SJSA1 (cell line): Measurements from ENCODE around the gene PJA2. TPM values are rescaled to one million over a fixed set of nuclear protein-coding genes. Genes with fewer than 3 reads are reported as not detected.

Source experiments
- DNase-seq, 2 experiments: peaks; one replicate each; pipeline ENCODE4 v3.0.0-alpha.2; 2015 to 2020; ENCODE audit warnings: low spot score in 2 of 2, low read depth in 1 of 2
- H3K27ac ChIP-seq: fragments of 250-450 bp; sonication (Bioruptor Pico); 2 replicates; pipeline ENCODE4 v1.5.1; 2020; ENCODE audit warnings: mild to moderate bottlenecking, moderate library complexity
- H3K27me3 ChIP-seq: fragments of 250-450 bp; sonication (Bioruptor Pico); replicated peaks from 2 replicates; pipeline ENCODE4 v1.5.1; 2020; ENCODE audit warnings: mild to moderate bottlenecking, moderate library complexity
- H3K36me3 ChIP-seq: fragments of 250-450 bp; sonication (Bioruptor Pico); 2 replicates; pipeline ENCODE4 v1.5.1; 2020; ENCODE audit warnings: mild to moderate bottlenecking
- H3K4me1 ChIP-seq: fragments of 250-450 bp; sonication (Bioruptor Pico); replicated peaks from 2 replicates; pipeline ENCODE4 v1.6.1; 2021; ENCODE audit warnings: mild to moderate bottlenecking
- H3K4me3 ChIP-seq: fragments of 250-450 bp; sonication (Bioruptor Pico); 2 replicates; pipeline ENCODE4 v1.5.1; 2020; ENCODE audit warnings: mild to moderate bottlenecking
- H3K9me3 ChIP-seq: fragments of 250-450 bp; sonication (Bioruptor Pico); replicated peaks from 2 replicates; pipeline ENCODE4 v1.5.1; 2020; ENCODE audit warnings: mild to moderate bottlenecking
- total RNA-seq: library from RNA; depleted of rRNA; stranded (reverse); fragments of >200 nt; shearing (Covaris generic); gene quantifications from 2 replicates; pipeline ENCODE4 v1.2.3, GENCODE V29; 2014

PJA2 gene
- total RNA-seq, 1 experiment from 2014 or later, result 160 TPM

DNA sequence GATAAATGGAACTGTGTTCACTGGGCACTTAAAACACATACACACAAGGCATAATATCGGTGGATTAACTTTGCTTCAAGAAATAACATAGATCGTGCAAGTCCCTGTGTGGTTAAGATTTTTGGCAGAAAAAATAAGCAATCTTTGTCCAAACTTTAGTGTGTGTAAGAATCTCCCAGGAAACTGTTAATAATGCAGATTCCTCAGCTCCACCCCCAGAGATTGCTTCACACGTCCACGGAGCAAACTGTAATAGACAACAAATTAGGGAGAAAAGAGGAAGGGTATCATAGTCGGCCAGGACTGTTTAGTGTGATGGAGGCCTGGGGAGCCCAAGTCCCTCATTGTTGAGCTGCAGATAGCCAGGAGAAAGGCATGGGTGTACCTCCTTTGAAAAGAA lies 84.8 kb downstream of the PJA2 start:
- Histone ChIP-seq H3K27me3 (no peaks in the 10 kb centered on the region), H3K36me3 (peaks cover 19% of the 10 kb centered on the region), H3K9me3 (no peaks in the 10 kb centered on the region), H3K27ac (no peak overlapping the region), H3K4me1 (no peaks in the 10 kb centered on the region), H3K4me3 (no peak overlapping the region)
- DNase-seq, result no peak

GRCh38 chr5:109324351-109324750 lies 85.4 kb downstream of the PJA2 start:
- H3K36me3 ChIP-seq, result peaks cover 13% of the 10 kb centered on the region
- no peaks in the 10 kb centered on the region for H3K4me1 ChIP-seq
- no peak overlapping the region for H3K27ac ChIP-seq
- H3K27me3 ChIP-seq, result no peaks in the 10 kb centered on the region
- no peak overlapping the region for H3K4me3 ChIP-seq
- no peak for DNase-seq
- no peaks in the 10 kb centered on the region for H3K9me3 ChIP-seq

GRCh38 chr5:109322694-109323093 lies 87.1 kb downstream of the PJA2 start:
- no peak overlapping the region for H3K27ac ChIP-seq
- H3K4me3 ChIP-seq, result no peak overlapping the region
- no peaks in the 10 kb centered on the region for H3K9me3 ChIP-seq
- no peaks in the 10 kb centered on the region for H3K4me1 ChIP-seq
- no peak for DNase-seq
- H3K36me3 ChIP-seq, result no peaks in the 10 kb centered on the region; the same call in 1 of the 2 replicates
- no peaks in the 10 kb centered on the region for H3K27me3 ChIP-seq

GRCh38 chr5:109319351-109319750 lies 90.4 kb downstream of the PJA2 start:
- H3K9me3 ChIP-seq, result no peaks in the 10 kb centered on the region
- DNase-seq, result no peak
- H3K27ac ChIP-seq, result no peak overlapping the region
- H3K4me3 ChIP-seq, result no peak overlapping the region
- no peaks in the 10 kb centered on the region for H3K27me3 ChIP-seq
- H3K4me1 ChIP-seq, result no peaks in the 10 kb centered on the region
- H3K36me3 ChIP-seq, result no peaks in the 10 kb centered on the region

DNA sequence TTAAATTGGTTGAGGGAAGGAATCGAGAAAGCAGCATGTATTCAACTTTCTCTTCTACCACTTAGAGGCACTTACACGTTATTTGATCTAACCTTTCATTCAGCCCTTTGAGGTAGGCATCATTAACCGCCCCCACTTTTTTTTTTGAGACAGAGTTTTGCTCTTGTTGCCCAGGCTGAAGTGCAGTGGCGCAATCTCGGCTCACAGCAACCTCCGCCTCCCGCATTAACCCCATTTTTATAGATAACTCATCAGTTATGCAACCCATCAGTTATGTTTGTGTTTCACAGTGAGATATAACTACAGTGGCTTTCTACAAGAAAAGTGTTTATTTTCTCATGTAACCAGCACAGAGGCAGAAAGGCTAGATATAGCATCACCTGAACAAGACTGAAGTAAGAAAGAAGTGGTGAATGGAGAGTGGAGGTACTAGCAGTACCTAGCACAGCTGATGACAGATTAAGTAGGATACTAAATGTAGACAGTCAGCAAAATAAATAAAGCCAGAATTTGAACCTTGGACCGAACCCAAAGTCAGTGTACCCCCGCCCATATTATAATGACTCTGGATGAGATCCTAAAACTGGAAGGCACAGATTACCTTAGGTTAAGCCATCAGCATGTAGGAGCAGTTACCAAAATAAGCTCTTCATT lies 91.2 kb downstream of the PJA2 start:
- DNase-seq, result no peak

GRCh38 chr5:109316634-109317033 lies 93.1 kb downstream of the PJA2 start:
- no peak for DNase-seq
- H3K4me1 ChIP-seq, result no peaks in the 10 kb centered on the region
- H3K27ac ChIP-seq, result no peak overlapping the region
- H3K27me3 ChIP-seq, result no peaks in the 10 kb centered on the region
- no peaks in the 10 kb centered on the region for H3K36me3 ChIP-seq
- H3K9me3 ChIP-seq, result no peaks in the 10 kb centered on the region; the same call in 1 of the 2 replicates
- no peak overlapping the region for H3K4me3 ChIP-seq

More for the DNA sequence above, 91.2 kb downstream of the PJA2 start:
- no peaks in the 10 kb centered on the region for H3K36me3 ChIP-seq
- no peak overlapping the region for H3K27ac ChIP-seq
- H3K9me3 ChIP-seq, result no peaks in the 10 kb centered on the region
- no peaks in the 10 kb centered on the region for H3K4me1 ChIP-seq
- H3K4me3 ChIP-seq, result no peak overlapping the region
- no peaks in the 10 kb centered on the region for H3K27me3 ChIP-seq

DNA sequence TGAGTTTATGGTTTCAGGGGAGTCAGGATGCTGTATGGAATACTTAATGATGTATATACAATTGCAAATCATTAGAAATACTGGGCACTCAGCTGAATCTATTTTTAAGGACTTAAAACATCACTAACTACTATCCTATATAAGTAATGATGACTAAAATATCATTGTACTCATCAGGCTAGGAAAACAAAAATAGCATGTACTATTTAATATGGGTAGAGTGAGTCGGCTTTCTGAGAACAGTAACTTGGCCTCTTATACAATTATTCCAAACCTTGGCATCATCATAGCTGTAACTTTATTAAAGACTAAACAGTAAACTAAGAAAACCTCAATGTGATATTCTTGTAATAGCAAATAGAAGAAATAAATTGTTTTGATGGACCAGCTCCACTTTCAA lies 94.5 kb downstream of the PJA2 start:
- Histone ChIP-seq H3K27ac (no peak overlapping the region), H3K27me3 (no peaks in the 10 kb centered on the region), H3K4me3 (no peak overlapping the region), H3K36me3 (no peaks in the 10 kb centered on the region), H3K9me3 (no peaks in the 10 kb centered on the region; the same call in 1 of the 2 replicates), H3K4me1 (no peaks in the 10 kb centered on the region)
- DNase-seq, result no peak

- Histone ChIP-seq H3K27ac (no peak overlapping the region), H3K4me3 (no peak overlapping the region), H3K4me1 (no peaks in the 10 kb centered on the region), H3K9me3 (no peaks in the 10 kb centered on the region; the same call in 1 of the 2 replicates), H3K36me3 (no peaks in the 10 kb centered on the region), H3K27me3 (no peaks in the 10 kb centered on the region)
- DNase-seq, result no peak
These were observed 96.6 kb downstream of the PJA2 start for GRCh38 chr5:109313127-109313526.

DNA sequence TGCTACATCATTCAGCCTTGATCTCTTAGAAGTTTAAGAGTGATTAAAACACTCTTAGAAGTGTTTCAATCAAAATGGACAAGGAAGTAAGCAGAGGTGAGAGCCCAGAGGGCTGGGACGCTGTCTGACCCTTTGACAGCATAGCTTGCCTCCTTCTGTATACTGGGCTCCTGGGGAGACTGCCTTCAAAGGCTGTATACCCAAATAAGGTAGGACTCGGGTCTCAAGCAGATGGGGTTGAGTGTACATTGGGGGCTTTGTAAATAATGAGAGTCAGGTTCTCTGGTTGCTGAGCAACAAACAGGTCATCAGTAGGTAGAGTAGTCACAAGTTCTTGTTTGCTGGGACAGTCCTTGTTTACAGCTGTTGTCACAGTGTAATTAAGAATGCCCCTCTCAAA lies 97.1 kb downstream of the PJA2 start:
- no peak for DNase-seq
- Histone ChIP-seq H3K9me3 (no peaks in the 10 kb centered on the region; the same call in 1 of the 2 replicates), H3K27ac (no peak overlapping the region), H3K4me1 (no peaks in the 10 kb centered on the region), H3K4me3 (no peak overlapping the region), H3K36me3 (no peaks in the 10 kb centered on the region), H3K27me3 (no peaks in the 10 kb centered on the region)

- no peak for DNase-seq
- H3K27ac ChIP-seq, result no peak overlapping the region
- no peak overlapping the region for H3K4me3 ChIP-seq
- no peaks in the 10 kb centered on the region; the same call in 1 of the 2 replicates for H3K9me3 ChIP-seq
- no peaks in the 10 kb centered on the region for H3K27me3 ChIP-seq
- H3K36me3 ChIP-seq, result no peaks in the 10 kb centered on the region
- H3K4me1 ChIP-seq, result no peaks in the 10 kb centered on the region
These were observed 99.5 kb downstream of the PJA2 start for GRCh38 chr5:109310315-109310714.

GRCh38 chr5:109309326-109310063 lies 100.3 kb downstream of the PJA2 start:
- H3K9me3 ChIP-seq, result no peaks in the 10 kb centered on the region; the same call in 1 of the 2 replicates

DNA sequence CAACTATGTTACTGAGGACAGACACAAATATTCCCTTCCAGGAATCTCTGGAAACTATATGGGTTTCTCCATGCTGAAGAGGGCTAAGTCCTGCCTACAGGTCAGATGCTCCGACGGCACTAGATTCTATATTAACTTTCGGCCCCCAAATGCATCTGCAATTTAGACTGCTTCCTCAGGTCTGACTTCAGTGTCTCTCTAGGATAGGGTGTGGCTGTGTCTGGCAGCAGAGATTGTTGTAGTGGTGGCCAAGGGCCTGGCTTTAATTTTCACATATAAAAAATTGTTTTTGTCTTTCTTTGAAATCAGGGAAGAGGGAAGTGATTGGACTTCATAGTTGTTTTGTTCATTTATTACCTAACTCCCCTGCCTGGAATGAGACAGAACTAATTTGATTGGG lies 101.8 kb downstream of the PJA2 start:
- H3K36me3 ChIP-seq, result no peaks in the 10 kb centered on the region
- H3K27me3 ChIP-seq, result no peaks in the 10 kb centered on the region
- H3K4me1 ChIP-seq, result no peaks in the 10 kb centered on the region
- H3K4me3 ChIP-seq, result no peak overlapping the region
- DNase-seq, result no peak
- no peak overlapping the region for H3K27ac ChIP-seq
- H3K9me3 ChIP-seq, result no peaks in the 10 kb centered on the region; the same call in 1 of the 2 replicates

More at GRCh38 chr5:109309326-109310063, 100.3 kb downstream of the PJA2 start:
- Histone ChIP-seq H3K27me3 (no peaks in the 10 kb centered on the region), H3K27ac (no peak overlapping the region), H3K4me1 (no peaks in the 10 kb centered on the region), H3K36me3 (no peaks in the 10 kb centered on the region), H3K4me3 (no peak overlapping the region)
- no peak for DNase-seq

DNA sequence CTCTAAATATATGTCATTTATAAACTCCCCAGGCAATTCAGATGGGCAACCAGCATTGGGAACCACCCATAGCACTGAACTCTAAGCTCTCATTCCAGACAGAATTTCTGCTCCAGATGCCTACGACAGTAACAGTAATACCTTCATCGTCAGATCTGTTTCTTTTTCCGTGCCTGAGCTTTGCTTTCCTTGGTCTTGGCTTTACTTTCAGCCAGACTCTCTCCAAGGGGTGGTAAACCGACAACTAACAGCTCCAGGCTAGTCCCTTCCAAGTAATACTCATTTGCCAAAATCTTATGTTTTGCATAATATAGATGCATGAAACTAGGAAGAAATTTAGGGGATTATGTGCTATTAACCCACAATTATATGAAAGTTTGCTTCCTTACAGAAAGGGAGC lies 102.3 kb downstream of the PJA2 start:
- no peaks in the 10 kb centered on the region for H3K36me3 ChIP-seq
- H3K4me3 ChIP-seq, result no peak overlapping the region
- no peak overlapping the region for H3K27ac ChIP-seq
- H3K9me3 ChIP-seq, result no peaks in the 10 kb centered on the region; the same call in 1 of the 2 replicates
- no peaks in the 10 kb centered on the region for H3K4me1 ChIP-seq
- no peaks in the 10 kb centered on the region for H3K27me3 ChIP-seq
- DNase-seq, result no peak

DNA sequence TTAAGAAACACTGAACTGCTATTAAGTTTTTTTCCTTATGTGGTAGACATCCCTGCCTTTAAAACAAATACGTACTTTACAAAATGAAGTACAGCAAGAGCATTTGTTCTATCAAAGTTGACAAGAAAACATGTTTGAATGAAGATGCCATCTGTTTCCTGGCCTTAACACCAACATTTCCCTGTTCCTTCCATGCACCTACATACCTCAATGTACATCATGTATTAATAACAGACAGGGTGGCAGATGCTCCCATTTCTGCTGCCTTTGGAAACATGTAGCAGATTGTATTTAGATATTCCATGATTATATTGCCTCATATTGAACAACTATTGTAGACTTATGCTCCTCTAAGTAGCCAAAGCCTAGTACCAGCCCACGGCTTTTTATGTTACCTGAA lies 104.4 kb downstream of the PJA2 start:
- no peaks in the 10 kb centered on the region for H3K4me1 ChIP-seq
- H3K27me3 ChIP-seq, result 0 out of 2 replicates have a peak, but pooled peaks cover 3% of the 10 kb centered on the region
- H3K27ac ChIP-seq, result no peak overlapping the region
- no peaks in the 10 kb centered on the region for H3K9me3 ChIP-seq
- no peak overlapping the region for H3K4me3 ChIP-seq
- no peak for DNase-seq
- no peaks in the 10 kb centered on the region for H3K36me3 ChIP-seq
